Urothelium cell line (cell line): Measurements from ENCODE around the gene DNMT3A.

Experiments used
- DNase-seq: peaks from one replicate; pipeline ENCODE4 v3.0.0; 2011; ENCODE audit warnings: low spot score, mixed read lengths
- FAIRE-seq: peaks from 2 replicates; lab custom pipeline; 2011; peaks lifted over from hg19 to GRCh38; lab: Jason Lieb, UNC

DNMT3A gene

DNA sequence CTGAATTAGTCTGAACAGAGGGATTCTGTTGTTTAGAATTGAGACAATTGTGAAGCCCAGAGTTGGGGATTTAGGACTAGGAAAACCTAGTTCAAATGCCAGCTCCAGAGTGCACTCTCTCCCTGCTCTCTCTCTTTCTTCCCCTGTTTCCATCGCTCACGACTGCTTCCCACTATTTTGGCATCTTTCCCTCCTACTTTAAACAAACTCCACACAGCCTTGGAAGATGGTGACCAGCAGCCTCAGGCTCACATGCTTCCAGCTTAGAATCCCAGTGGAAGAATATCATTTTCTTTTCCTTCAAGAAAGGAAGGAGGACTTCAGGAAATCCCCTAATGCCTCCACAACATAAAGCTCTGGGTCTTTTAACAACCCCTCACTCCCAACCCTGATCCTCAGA, 6.1 kb upstream of the DNMT3A start:
- DNase-seq, result no peak

DNA sequence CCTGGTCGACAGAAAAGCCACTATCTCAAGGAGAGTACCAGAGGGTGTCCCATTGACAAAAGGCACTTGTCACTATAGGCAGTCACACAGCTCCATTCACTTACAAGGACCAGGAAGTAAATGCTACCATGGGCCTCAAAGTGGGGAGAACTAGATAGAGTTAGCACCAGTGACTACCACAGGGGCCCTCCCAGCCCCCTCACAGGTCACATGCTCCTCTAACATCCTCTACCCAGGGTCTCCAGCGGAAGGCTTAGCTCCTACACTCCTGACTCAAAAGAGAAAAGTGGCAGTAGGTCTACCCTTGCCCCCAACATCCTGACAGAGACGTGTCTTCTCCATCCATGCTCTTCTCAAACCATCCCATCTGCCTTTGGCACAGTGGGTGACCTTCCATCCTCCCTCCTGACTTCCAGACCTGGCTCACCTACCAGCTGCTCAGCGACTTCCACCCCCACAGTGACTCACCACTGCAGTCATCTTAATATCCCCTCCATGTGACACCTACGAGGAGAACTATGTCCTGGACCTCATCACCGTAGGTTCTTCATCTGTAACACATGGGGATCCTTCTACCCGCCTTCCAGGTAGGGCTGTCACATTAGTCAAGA, 5.6 kb upstream of the DNMT3A start:
- peak; percentile 74 for DNase-seq
- FAIRE-seq, result peak; percentile 69

More for the DNA sequence above, 6.1 kb upstream of the DNMT3A start:
- FAIRE-seq, result no peak

DNA sequence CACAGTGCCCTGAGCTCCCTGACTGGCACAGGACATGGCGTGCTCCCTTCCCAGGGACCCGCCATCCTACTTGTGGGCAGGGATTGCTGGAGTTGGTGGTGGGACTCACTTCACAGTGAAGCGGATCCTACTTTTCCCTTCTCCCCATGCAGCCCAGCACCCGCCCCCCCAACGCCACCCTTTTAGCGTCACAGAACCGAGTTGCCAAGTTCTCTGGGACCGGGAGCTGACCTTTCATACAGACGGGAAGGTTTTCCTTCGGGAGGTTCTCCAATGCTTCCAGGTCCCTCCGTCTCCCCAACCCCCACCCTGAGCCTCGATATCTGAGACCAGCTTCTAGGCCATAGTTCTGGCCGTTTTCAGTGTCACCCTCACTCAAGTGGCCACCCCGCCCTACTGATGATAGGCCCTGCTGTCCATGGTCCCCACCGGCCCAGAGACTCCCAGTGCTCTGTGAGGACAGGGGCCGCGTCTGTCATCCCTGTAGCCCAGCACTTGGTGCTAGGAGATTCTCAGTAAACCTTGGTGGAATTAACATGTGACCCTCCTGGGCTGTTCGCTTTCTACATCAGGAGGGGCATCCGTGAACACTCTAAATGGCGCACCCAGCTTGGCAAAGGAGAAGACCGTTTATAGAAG, 1.6 kb upstream of the DNMT3A start:
- no peak for DNase-seq
- no peak for FAIRE-seq

DNA sequence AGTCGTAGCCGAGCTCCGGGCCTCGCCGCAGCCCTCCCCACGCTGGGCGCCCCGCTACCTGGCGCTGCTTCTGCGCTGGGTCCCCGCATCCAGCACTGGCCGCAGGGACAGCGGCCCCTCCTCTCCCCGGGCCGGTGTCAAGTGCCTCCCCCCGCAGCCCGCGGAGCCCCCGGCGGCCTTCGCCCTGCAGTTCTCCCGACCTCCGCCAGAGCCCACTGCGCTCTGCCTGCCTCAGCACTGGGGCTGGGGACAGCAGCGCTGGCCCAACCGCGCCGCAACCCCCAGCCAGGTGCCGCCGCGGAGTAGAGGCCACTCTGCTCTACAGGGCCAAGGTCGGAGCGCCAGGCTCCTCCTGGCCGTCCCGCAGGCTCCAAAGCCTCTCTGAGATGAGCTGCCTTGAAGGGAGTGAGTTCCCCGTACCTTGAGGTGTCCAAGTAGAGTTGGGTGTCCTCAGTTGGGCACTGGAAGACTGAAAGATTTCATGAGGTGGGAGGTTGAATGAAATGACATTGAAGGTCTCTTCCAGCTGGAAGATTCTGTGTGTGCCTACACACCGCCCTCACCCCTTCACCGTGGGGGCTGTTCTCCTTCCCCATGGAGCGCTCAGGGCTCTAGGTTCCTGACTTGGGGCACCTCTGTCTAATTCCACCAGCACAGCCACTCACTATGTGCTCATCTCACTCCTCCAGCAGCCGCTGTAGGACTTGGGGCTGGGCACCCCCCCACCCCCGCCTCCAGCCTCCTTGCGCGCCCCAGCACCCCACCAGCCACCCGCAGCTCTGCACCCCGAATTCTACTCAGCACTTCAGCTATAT, 854 bp upstream of the DNMT3A start:
- peak; percentile 96 for DNase-seq
- peak; percentile 96 for FAIRE-seq

GRCh38 chr2:25341011-25341727, 556 bp downstream of the DNMT3A start:
- DNase-seq (peak; percentile 66), FAIRE-seq (no peak)

GRCh38 chr2:25340181-25340921, 1.4 kb downstream of the DNMT3A start:
- DNase-seq (peak; percentile 49), FAIRE-seq (no peak)

DNA sequence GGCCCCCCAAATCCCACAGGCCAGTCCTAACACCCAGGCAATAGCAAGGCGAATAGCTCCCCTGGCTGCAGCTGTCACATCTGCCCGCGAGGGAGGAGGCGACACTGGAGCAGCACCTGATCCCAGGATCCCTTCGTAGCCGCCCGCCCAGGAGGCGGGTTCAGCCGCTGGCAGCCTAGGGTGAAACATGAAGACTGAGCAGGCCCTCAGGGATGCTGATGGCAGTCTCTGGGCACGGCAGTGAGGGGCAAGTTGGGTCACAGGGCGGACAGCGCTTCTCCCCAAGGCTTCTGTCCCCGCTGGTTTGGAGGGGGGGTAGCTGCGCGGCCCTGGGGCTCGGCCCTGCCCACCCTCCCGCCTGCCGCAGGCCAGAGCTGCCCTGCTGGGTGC, 1.9 kb downstream of the DNMT3A start:
- DNase-seq, result no peak
- no peak for FAIRE-seq

DNA sequence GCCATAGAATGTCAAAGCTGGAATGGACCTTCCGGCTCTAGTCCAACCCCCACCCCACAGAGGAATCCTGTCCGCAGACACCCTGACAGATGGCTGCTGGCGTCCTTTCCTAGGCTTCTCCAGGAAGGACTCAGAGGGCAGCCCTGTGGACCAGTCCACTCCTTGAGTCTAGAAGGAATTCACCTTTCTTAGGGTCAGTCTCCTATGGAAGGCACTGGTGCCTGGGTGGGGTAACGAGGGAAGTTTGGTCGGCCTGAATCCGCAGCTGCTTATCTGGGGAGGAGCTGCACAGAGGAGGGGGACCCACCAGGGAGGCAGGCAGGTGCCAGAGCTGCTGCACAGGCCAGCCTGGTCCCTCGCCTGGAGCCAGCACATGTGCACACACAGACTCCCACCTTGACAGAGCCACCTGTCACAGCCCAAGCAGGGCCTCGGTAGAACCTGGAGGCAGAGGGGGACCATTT, 2.5 kb downstream of the DNMT3A start:
- FAIRE-seq (no peak), DNase-seq (no peak)

GRCh38 chr2:25338401-25338800, 3.3 kb downstream of the DNMT3A start:
- DNase-seq (no peak), FAIRE-seq (no peak)

DNA sequence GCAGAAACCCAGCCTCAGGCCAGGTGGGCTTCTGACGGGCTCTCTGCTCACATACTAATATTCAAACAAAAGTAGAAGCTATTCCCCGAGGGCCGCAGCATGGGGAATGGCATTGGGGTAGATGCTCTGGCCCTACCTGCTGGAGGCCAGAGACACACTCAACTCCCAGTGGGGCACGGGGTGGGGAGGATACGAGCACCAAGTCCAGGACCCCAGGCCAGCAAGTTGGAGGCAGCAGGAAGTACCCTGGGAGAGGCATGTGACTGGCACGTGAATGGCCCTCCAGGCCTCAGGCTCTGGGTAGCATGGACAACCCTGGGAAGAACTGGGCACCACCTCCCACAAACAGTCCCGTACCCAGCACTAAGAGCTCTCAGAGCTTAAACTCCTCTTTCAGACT, 3.8 kb downstream of the DNMT3A start:
- FAIRE-seq (no peak), DNase-seq (no peak)

GRCh38 chr2:25337276-25337675, 4.4 kb downstream of the DNMT3A start:
- DNase-seq (no peak), FAIRE-seq (peak; percentile 81)

DNA sequence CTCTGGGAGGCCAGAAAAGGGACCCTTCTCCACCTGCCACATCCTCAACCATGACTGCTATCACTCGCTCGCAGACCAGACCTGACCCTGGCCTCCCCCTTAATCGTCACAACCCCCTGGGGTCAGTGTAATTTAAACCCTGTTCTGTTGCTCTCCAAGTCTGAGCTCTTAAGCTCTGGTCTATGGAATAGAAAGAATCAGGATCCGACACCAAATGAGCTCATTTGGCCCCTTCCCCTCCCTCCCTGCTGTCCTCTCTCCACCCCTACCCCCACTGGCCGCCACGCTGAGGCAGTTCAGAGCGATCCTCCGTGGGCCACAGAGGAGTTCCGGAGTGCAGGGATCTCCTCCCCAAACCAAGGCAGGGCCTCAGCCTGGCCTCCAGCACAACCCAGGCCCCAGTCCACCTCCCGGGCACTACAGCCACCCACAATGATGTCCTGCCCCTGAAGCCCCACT, 5.3 kb downstream of the DNMT3A start:
- no peak for FAIRE-seq
- DNase-seq, result no peak

GRCh38 chr2:25335971-25336370, 5.8 kb downstream of the DNMT3A start:
- DNase-seq (no peak), FAIRE-seq (no peak)

GRCh38 chr2:25335204-25335603, 6.5 kb downstream of the DNMT3A start:
- FAIRE-seq (no peak), DNase-seq (no peak)

- FAIRE-seq (no peak), DNase-seq (no peak)
Observed at GRCh38 chr2:25334482-25334881, 7.2 kb downstream of the DNMT3A start.

- FAIRE-seq, result no peak
- DNase-seq, result no peak
Observed at GRCh38 chr2:25333981-25334380, 7.7 kb downstream of the DNMT3A start.

- FAIRE-seq (no peak), DNase-seq (no peak)
Observed at GRCh38 chr2:25332571-25332970, 9.2 kb downstream of the DNMT3A start.

GRCh38 chr2:25331686-25332365, 9.9 kb downstream of the DNMT3A start:
- no peak for DNase-seq

GRCh38 chr2:25330937-25331336, 10.8 kb downstream of the DNMT3A start:
- FAIRE-seq, result no peak

More at GRCh38 chr2:25331686-25332365, 9.9 kb downstream of the DNMT3A start:
- no peak for FAIRE-seq

DNA sequence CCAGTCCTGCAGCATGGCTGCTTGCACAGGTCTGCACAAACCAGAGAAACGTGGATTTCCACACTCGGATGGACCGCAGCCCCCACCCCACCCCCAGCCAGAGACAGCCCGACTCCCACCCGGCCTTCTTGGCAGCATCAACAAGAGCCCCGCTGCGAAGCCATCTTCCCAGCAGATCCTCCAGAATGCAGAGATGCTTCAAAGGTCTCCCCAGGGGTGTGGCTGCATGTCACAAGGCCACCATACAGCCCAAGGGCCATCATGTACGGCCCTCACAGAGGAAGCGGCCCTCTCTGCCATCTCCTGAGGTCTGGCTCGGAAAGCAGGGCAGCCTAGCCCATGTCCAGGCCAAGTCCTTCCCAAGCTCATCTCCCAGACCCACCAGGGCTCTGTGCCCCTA, 11.5 kb downstream of the DNMT3A start:
- no peak for FAIRE-seq
- no peak for DNase-seq

More at GRCh38 chr2:25330937-25331336, 10.8 kb downstream of the DNMT3A start:
- DNase-seq, result no peak
